Prostate gland (tissue), 2 donors: ENCODE results near the gene KRT7. TPM values are rescaled to one million over a fixed set of nuclear protein-coding genes. Genes with fewer than 3 reads are reported as not detected.
"Not testable (repeated sequence)": the region's sequence is repeated elsewhere in the genome, so short reads cannot be mapped to it uniquely, and the experiment has no call there.

ENCODE experiments used
- DNase-seq: peaks from one replicate; pipeline ENCODE4 v3.0.0-alpha.2; 2019; ENCODE audit warnings: low spot score
- H3K27ac ChIP-seq, 2 donors: fragments of 200-600 bp; sonication (generic); 2 replicates each; pipeline ENCODE4 v1.5.1; 2017 to 2019
- H3K27me3 ChIP-seq: fragments of 200-600 bp; sonication (generic); replicated peaks from 2 replicates; pipeline ENCODE4 v1.5.1; 2019; ENCODE audit not compliant: insufficient read depth
- H3K36me3 ChIP-seq, 2 donors: fragments of 200-600 bp; sonication (generic); 1 replicate in 1 of 2; 2 replicates in 1 of 2; pipeline versions ENCODE4 v1.5.1 to v1.8.1; 2017 to 2019
- H3K4me1 ChIP-seq: fragments of 200-600 bp; sonication (generic); replicated peaks from 2 replicates; pipeline ENCODE4 v1.5.1; 2019
- H3K4me3 ChIP-seq, 2 donors: fragments of 200-600 bp; sonication (generic); 2 replicates each; pipeline ENCODE4 v1.5.1; 2017 to 2019
- H3K9me3 ChIP-seq: fragments of 200-600 bp; sonication (generic); 2 replicates; pipeline ENCODE4 v1.5.1; 2017
- POLR2A ChIP-seq: fragments of 450-650 bp; IDR thresholded peaks from one replicate; pipeline ENCODE4 v1.6.1; 2016; ENCODE audit warnings: antibody characterized with exemption, mild to moderate bottlenecking
- POLR2AphosphoS5 ChIP-seq: sonication (generic); formaldehyde crosslinking; IDR thresholded peaks from one replicate; pipeline ENCODE4 v1.6.1; 2017; ENCODE audit warnings: antibody characterized with exemption
- WGBS: methylation state at CpG from one replicate; pipeline ENCODE4 v1.1.5; 2018; 5-methylcytosine and 5-hydroxymethylcytosine counted together
- intact Hi-C: fragments of 100-400 bp; cut with DNase I; formaldehyde crosslinking; loops from one replicate; pipeline ENCODE4 v1.14.2; 2022
- total RNA-seq, 2 donors: library from RNA; depleted of rRNA; stranded (reverse); fragments of >200 nt; gene quantifications; one replicate each; pipeline ENCODE4 v1.1.0, GENCODE V29; 2016
- TF ChIP-seq, protein P1 (sequence below), 4 experiments: fragments of 200-600 bp in 2 of 4; fragments of 450-650 bp in 2 of 4; sonication (generic) in 2 of 4; IDR thresholded peaks; 1 replicate in 3 of 4; 2 replicates in 1 of 4; pipeline ENCODE4 v1.5.1; 2016 to 2019; ENCODE audit warnings: antibody characterized with exemption in 4 of 4, mild to moderate bottlenecking in 2 of 4, moderate library complexity in 2 of 4

Gene KRT7
- total RNA-seq, 2 donors from 2014 or later, result 53.1 to 151 TPM

DNA sequence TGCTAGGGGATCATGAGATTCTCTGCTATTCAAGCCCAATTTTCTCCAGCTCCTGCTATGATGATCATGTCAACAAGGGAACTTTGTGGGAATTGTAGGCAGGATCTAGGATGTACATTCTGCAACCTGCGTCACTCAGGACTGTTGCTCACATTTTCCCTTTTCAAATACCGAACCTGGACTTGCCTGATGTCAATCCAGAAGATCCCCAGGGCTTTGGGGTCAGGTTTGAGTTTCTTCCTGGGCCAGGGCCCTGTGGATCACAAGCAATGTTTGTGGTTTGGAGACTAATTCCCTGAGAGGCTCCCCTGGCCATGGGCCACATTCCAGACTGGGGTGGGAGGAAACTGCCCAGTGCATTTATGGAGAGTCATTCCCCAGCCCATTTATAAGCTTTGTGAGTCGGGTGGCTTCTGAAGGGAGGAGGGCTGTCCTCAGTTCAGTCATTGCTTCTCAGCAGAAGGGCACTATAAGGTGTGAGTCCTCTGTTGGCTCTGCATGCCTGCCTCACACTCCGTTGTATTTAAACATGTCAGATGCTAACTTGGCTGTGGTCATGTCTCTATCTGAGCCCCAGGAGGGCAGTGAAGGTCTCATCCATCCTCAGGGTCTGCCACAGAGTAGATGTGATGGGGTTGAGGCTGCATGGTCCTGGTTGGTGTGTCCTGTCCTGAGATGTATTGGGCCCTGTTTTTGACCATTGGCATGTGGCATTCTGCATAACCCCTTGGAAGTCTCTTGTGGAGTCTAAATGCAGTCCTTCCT is 47.9 kb downstream of the KRT7 start:
- DNase-seq, result peak; percentile 58
- 26% methylated on average over 4 of the region's 4 CpGs for WGBS
- Histone ChIP-seq H3K36me3 (no peaks in the 10 kb centered on the region), H3K9me3 (no peaks in the 10 kb centered on the region), H3K27me3 (no peaks in the 10 kb centered on the region), H3K4me3 (no peak overlapping the region), H3K4me1 (peaks cover 5% of the 10 kb centered on the region), H3K27ac (peak overlapping the region; percentile 78 to 82)
- TF ChIP-seq POLR2A (no peak), POLR2AphosphoS5 (no peak)
- TF ChIP-seq, protein P1, sequence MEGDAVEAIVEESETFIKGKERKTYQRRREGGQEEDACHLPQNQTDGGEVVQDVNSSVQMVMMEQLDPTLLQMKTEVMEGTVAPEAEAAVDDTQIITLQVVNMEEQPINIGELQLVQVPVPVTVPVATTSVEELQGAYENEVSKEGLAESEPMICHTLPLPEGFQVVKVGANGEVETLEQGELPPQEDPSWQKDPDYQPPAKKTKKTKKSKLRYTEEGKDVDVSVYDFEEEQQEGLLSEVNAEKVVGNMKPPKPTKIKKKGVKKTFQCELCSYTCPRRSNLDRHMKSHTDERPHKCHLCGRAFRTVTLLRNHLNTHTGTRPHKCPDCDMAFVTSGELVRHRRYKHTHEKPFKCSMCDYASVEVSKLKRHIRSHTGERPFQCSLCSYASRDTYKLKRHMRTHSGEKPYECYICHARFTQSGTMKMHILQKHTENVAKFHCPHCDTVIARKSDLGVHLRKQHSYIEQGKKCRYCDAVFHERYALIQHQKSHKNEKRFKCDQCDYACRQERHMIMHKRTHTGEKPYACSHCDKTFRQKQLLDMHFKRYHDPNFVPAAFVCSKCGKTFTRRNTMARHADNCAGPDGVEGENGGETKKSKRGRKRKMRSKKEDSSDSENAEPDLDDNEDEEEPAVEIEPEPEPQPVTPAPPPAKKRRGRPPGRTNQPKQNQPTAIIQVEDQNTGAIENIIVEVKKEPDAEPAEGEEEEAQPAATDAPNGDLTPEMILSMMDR (IDR thresholded peaks at IDR 0.05), result no peak
- intact Hi-C loops, result no loop called here

DNA sequence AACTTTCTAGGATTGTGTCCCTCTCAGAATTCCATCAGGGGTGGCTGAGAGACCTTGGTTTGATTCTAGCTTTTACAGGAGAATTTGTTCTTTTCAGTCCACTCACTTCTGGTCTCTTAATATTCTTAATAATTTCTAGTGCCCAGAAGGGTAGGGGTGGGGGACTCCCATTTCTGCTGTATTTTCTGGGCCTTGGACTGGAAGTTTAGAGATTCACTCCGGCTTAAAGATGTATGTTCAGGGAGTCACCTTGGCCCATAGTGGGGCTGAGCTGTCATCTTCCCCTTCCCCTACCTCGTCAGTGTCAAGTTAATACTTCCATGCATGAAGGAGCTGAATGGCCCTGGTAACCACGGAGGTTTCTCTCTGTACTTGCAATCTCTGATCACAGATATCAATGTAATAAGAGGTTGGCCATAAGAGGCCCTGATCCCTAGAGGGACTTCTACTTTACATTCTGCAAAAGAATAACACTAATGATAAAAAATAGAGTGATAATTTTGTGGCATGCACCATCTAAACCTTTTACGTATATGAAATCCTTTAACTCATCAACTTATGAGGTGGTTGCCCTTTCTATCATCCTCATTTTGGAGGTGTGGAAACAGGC is 51.6 kb downstream of the KRT7 start:
- WGBS, result 88% methylated on average over 4 of the region's 4 CpGs
- H3K27ac ChIP-seq, result no peak overlapping the region

DNA sequence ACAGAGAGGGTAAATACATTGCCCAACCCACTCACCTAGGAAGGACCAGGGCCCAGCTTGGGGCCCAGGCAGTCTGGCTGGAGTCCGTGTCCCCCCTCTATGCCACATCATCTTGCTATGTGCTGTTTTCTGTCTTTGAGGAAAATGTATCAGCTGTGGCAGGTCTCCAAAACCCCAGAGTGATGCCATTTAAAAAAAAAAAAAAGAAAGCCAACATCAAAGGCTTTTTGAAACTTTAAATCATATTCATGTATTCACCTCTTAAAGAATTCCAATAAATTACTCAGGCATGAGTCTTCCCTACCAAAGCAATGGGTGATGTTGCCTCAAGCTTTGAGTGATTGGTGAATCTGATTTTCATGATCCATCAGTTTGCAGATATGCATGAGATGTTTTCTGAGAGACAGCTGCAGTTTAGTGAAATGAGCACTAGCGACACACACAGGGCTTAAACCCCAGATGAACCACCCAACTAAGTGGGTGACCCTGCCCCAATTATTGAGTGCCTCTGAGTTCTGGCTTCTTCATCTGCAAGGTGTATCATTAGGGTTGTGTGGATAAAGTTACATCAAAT is 52.2 kb downstream of the KRT7 start:
- 94% methylated on average over 2 of the region's 2 CpGs for WGBS
- intact Hi-C loops, result no loop called here
- no peaks in the 10 kb centered on the region for H3K9me3 ChIP-seq
- no peak overlapping the region for H3K27ac ChIP-seq
- H3K4me3 ChIP-seq, result no peak overlapping the region
- TF ChIP-seq, protein P1 (IDR thresholded peaks at IDR 0.05), result no peak
- TF ChIP-seq POLR2A (no peak), POLR2AphosphoS5 (no peak)
- no peaks in the 10 kb centered on the region for H3K4me1 ChIP-seq
- no peaks in the 10 kb centered on the region for H3K27me3 ChIP-seq
- H3K36me3 ChIP-seq, result no peaks in the 10 kb centered on the region
- DNase-seq, result no peak

More for the DNA sequence above, 51.6 kb downstream of the KRT7 start:
- Histone ChIP-seq H3K36me3 (no peaks in the 10 kb centered on the region), H3K27me3 (no peaks in the 10 kb centered on the region), H3K9me3 (no peaks in the 10 kb centered on the region), H3K4me1 (no peaks in the 10 kb centered on the region), H3K4me3 (no peak overlapping the region)
- DNase-seq, result no peak
- intact Hi-C loops, result no loop called here
- TF ChIP-seq POLR2AphosphoS5 (no peak), POLR2A (no peak)
- TF ChIP-seq, protein P1 (IDR thresholded peaks at IDR 0.05), result no peak

DNA sequence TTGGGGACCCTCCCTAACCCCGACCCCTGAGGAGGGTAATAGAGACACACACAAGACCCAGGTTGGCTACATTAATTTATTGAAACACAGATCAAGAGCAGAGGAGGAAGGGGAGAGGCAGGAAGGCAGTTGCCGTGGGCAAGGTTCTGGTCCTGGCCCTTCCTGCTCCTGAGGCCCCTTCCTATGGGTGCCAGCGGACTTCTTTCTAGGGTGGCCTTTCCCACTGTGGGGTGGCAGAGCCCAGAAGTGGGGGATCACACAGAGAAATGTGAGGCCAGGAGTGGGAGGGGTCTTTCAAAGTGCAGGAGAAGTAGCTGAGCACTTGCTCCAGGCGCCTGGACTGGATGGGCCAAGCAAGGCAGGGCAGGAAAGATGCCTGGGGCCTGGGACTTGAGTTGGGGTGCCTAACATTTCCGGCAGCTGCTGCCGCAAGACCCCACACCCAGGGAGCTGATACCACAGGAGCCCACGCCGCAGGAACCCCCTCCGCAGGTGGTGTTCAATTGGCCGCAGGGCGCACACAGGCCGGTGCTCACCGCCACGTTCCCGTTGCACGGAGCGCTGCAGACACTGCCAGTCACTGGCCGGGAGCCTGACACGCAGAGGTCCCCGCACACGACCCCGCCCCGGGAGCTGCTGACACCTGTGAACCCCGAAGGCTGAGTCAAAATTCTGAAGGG is 52.9 kb downstream of the KRT7 start:
- H3K27me3 ChIP-seq, result no peaks in the 10 kb centered on the region
- no peak overlapping the region for H3K4me3 ChIP-seq
- DNase-seq, result no peak
- 93% methylated on average over 24 of the region's 24 CpGs for WGBS
- H3K9me3 ChIP-seq, result no peaks in the 10 kb centered on the region
- intact Hi-C loops, result no loop called here
- no peaks in the 10 kb centered on the region for H3K4me1 ChIP-seq
- no peaks in the 10 kb centered on the region for H3K36me3 ChIP-seq
- H3K27ac ChIP-seq, result no peak overlapping the region
- TF ChIP-seq, protein P1 (IDR thresholded peaks at IDR 0.05), result no peak
- no peak for TF ChIP-seq POLR2AphosphoS5
- TF ChIP-seq POLR2A, result no peak

DNA sequence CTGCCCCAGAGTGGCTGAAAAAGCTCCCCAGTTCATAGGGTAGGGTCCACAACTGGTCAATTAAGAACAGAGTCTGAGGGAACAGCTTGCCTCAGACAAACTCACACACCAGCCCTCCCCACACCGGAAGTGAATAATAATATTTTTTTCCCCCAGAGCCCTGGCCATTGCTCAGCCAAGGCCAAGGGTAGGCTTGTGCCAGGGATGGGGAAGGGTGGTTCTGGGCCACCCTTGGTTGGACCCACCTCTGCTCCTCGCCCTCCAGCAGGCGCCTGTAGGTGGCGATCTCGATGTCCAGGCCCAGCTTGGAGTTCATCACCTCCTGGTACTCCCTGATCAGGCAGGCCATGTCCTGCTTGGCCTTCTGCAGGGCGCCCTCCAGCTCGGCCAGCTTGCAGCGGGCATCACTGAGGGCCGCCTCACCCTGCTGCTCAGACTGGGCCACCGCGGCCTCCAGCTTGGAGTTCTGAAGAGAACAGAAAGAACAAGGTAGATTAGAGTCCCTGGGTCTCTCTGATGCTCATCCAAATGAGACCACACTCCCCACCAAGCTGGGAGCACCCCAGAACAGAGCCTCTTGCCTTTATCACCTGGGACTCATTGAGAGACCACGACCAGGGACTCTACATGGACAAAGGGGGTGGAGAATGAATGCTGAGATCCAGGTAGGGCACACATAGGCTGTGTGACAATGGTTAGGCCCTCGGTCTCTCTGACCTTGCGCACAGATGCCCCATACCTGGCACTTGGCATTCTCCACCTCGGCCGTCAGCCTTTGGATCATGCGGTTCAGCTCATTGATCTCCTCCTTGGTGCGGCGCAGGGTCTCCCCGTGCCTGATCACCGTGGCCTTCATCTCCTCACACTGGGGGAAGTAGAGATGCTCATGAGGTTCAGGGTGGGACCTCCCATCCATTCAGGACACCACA is 54.1 kb downstream of the KRT7 start:
- H3K9me3 ChIP-seq, H3K4me1 ChIP-seq, H3K27ac ChIP-seq, H3K36me3 ChIP-seq, DNase-seq, H3K27me3 ChIP-seq, intact Hi-C loops, H3K4me3 ChIP-seq: not testable (repeated sequence)
- WGBS, result 95% methylated on average over 12 of the region's 21 CpGs

DNA sequence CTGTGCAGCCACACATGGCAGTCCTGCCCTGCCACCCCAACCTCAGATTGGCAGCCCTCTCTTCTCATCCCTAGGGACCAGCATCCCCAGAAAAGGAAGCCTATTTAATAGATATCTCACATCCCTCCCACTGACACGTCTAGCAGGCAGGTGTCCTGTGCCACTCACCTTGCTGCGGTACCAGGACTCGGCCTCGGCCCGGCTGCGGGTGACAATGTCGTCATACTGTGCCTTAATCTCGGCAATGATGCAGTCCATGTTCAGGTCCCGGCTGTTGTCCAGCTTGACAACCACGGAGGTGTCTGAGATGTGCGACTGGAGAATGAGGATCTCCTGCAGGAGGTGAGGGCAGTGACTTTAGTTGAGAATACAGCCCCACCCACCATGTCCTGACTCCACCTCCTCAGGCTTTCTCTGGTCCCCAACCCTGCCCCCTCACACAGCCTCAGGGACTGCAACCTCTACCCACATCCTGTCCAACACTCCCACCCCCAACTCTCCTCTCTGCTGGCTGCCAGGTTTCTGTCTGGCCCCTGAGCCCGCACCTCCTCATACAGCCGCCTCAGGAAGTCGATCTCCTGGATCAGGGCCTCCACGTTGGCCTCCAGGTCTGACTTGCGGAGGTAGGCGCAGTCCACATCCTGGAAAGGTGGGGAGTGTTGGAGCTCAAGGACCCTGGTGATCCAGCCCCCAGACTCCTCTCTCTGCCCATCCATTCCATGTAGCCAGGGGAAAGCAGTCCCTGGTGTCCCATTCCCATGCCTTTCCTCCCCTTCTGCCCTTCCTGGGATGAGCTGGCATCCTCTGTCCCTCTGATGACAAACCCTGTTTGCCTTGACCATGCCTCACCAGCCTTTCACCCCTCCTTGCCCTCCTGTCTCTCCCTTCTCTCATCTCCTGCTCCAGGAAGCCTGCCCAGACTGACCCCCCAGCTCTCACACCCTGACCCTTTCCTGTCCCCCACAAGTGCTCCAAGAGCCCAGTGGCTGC is 55.1 kb downstream of the KRT7 start:
- H3K4me1 ChIP-seq, H3K9me3 ChIP-seq, H3K27me3 ChIP-seq, intact Hi-C loops, DNase-seq, H3K27ac ChIP-seq, H3K36me3 ChIP-seq, H3K4me3 ChIP-seq: not testable (repeated sequence)
- 81% methylated on average over 17 of the region's 17 CpGs for WGBS
